ENCODE data around the gene IGSF5. TPM values are rescaled to one million over a fixed set of nuclear protein-coding genes. Genes with fewer than 3 reads are reported as not detected.

IGSF5 gene
- polyA plus RNA-seq, 1 donor (not counting 4 experiments of a cell fraction or from before 2014, with no cell fraction given) = not detected

- TF ChIP-seq EZH2 (IDR thresholded peaks at IDR 0.05; ENCODE audit: low read length) (no peak), CTCF (optimal IDR thresholded peaks at IDR 0.05 in 1 of 3, IDR thresholded peaks at IDR 0.05 in 1 of 3, conservative IDR thresholded peaks at IDR 0.05 in 1 of 3; ENCODE audit: extremely low read depth in 1 of 3, insufficient read depth in 2 of 3, low read length in 3 of 3) (no peak)
- dilution Hi-C loops (cut with MboI; ENCODE audit: extremely low pct_ligation_motif_present, low sequenced_read_pairs) = no loop called here
- FAIRE-seq = no peak
Measured at GRCh38 chr21:39809936-39810335, 65.0 kb downstream of the IGSF5 start.

GRCh38 chr21:39812983-39813382, 68.0 kb downstream of the IGSF5 start:
- no peak for FAIRE-seq
- no peaks in the 10 kb centered on the region for H4K20me1 ChIP-seq (ENCODE audit: control insufficient read depth, extremely low read depth, insufficient read depth, low read length)
- no peak for TF ChIP-seq CTCF (optimal IDR thresholded peaks at IDR 0.05 in 1 of 3, IDR thresholded peaks at IDR 0.05 in 1 of 3, conservative IDR thresholded peaks at IDR 0.05 in 1 of 3; ENCODE audit: extremely low read depth in 1 of 3, insufficient read depth in 2 of 3, low read length in 3 of 3)
- no peak for TF ChIP-seq EZH2 (IDR thresholded peaks at IDR 0.05; ENCODE audit: low read length)
- no peaks in the 10 kb centered on the region for H3K79me2 ChIP-seq (ENCODE audit: control insufficient read depth, insufficient read depth, low read length)
- H3K4me1 ChIP-seq (ENCODE audit: control insufficient read depth, extremely low read depth, insufficient read depth, low read length) = no peaks in the 10 kb centered on the region
- H3K9ac ChIP-seq (ENCODE audit: control insufficient read depth, extremely low read depth, insufficient read depth, low read length) = no peak overlapping the region
- no peak overlapping the region for H3K27ac ChIP-seq (ENCODE audit: control insufficient read depth, insufficient read depth, low read length)
- no peak overlapping the region for H2AFZ ChIP-seq (ENCODE audit: control insufficient read depth, low read length)
- DNase-seq (ENCODE audit: low read depth, low spot score) = no peak
- dilution Hi-C loops (cut with MboI; ENCODE audit: extremely low pct_ligation_motif_present, low sequenced_read_pairs) = no loop called here
- H3K9me3 ChIP-seq (ENCODE audit: control insufficient read depth, low read depth, low read length) = peaks cover 2% of the 10 kb centered on the region
- no peak overlapping the region for H3K4me3 ChIP-seq (ENCODE audit: control insufficient read depth in 2 of 3, extremely low read depth in 1 of 3, insufficient read depth in 2 of 3, low read depth in 1 of 3, low read length in 3 of 3)
- no peaks in the 10 kb centered on the region for H3K9me1 ChIP-seq (ENCODE audit: control insufficient read depth, extremely low read depth, insufficient read depth, low read length)
- no peaks in the 10 kb centered on the region for H3K27me3 ChIP-seq (ENCODE audit: control insufficient read depth, extremely low read depth, insufficient read depth, low read length)
- H3K4me2 ChIP-seq (ENCODE audit: control insufficient read depth, extremely low read depth, insufficient read depth, low read depth, low read length) = no peak overlapping the region
- no peaks in the 10 kb centered on the region for H3K36me3 ChIP-seq (ENCODE audit: control insufficient read depth in 2 of 2, extremely low read depth in 1 of 2, insufficient read depth in 2 of 2, low read length in 2 of 2)

More at GRCh38 chr21:39809936-39810335, 65.0 kb downstream of the IGSF5 start:
- no peak for DNase-seq (ENCODE audit: low read depth, low spot score)
- H3K4me1 ChIP-seq (ENCODE audit: control insufficient read depth, extremely low read depth, insufficient read depth, low read length) = no peaks in the 10 kb centered on the region
- H3K4me2 ChIP-seq (ENCODE audit: control insufficient read depth, extremely low read depth, insufficient read depth, low read depth, low read length) = no peak overlapping the region
- H3K27me3 ChIP-seq (ENCODE audit: control insufficient read depth, extremely low read depth, insufficient read depth, low read length) = no peaks in the 10 kb centered on the region
- no peaks in the 10 kb centered on the region for H3K36me3 ChIP-seq (ENCODE audit: control insufficient read depth in 2 of 2, extremely low read depth in 1 of 2, insufficient read depth in 2 of 2, low read length in 2 of 2)
- H3K27ac ChIP-seq (ENCODE audit: control insufficient read depth, insufficient read depth, low read length) = no peak overlapping the region
- no peak overlapping the region for H3K4me3 ChIP-seq (ENCODE audit: control insufficient read depth in 2 of 3, extremely low read depth in 1 of 3, insufficient read depth in 2 of 3, low read depth in 1 of 3, low read length in 3 of 3)
- no peak overlapping the region for H2AFZ ChIP-seq (ENCODE audit: control insufficient read depth, low read length)
- no peak overlapping the region for H3K9ac ChIP-seq (ENCODE audit: control insufficient read depth, extremely low read depth, insufficient read depth, low read length)
- H3K9me1 ChIP-seq (ENCODE audit: control insufficient read depth, extremely low read depth, insufficient read depth, low read length) = no peaks in the 10 kb centered on the region
- no peaks in the 10 kb centered on the region for H4K20me1 ChIP-seq (ENCODE audit: control insufficient read depth, extremely low read depth, insufficient read depth, low read length)
- no peaks in the 10 kb centered on the region for H3K79me2 ChIP-seq (ENCODE audit: control insufficient read depth, insufficient read depth, low read length)
- H3K9me3 ChIP-seq (ENCODE audit: control insufficient read depth, low read depth, low read length) = peaks cover 2% of the 10 kb centered on the region

Data from keratinocyte (primary cell).